Prostate gland (tissue), 2 donors: ENCODE results near the gene RMND5B.

ENCODE experiments used
- POLR2A ChIP-seq: fragments of 450-650 bp; IDR thresholded peaks from one replicate; pipeline ENCODE4 v1.6.1; 2016; ENCODE audit warnings: antibody characterized with exemption, mild to moderate bottlenecking
- POLR2AphosphoS5 ChIP-seq: sonication (generic); formaldehyde crosslinking; IDR thresholded peaks from one replicate; pipeline ENCODE4 v1.6.1; 2017; ENCODE audit warnings: antibody characterized with exemption
- TF ChIP-seq, protein P1 (sequence below), 4 experiments: fragments of 200-600 bp in 2 of 4; fragments of 450-650 bp in 2 of 4; sonication (generic) in 2 of 4; IDR thresholded peaks; 1 replicate in 3 of 4; 2 replicates in 1 of 4; pipeline ENCODE4 v1.5.1; 2016 to 2019; ENCODE audit warnings: antibody characterized with exemption in 4 of 4, mild to moderate bottlenecking in 2 of 4, moderate library complexity in 2 of 4

DNA sequence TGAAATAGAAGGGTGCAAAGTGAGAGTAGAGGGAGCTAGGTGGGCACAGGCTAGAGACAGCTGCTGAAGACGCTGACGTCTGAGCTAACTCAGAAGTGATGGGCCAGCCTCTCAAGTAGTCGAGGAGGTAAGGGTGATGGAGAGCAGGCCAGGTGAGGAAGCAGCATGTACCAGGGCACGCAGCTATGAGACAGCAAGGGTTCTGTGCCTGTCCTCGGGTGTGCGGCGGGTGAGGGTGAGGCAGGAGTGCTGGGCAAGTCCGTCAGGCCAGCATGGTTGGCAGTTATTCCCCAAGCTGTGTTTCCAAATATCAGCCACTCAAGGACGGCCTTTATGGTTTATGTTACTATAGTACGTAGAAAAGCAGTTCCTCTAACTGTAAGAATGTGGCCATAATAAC, 6.2 kb downstream of the RMND5B start:
- TF ChIP-seq, protein P1, sequence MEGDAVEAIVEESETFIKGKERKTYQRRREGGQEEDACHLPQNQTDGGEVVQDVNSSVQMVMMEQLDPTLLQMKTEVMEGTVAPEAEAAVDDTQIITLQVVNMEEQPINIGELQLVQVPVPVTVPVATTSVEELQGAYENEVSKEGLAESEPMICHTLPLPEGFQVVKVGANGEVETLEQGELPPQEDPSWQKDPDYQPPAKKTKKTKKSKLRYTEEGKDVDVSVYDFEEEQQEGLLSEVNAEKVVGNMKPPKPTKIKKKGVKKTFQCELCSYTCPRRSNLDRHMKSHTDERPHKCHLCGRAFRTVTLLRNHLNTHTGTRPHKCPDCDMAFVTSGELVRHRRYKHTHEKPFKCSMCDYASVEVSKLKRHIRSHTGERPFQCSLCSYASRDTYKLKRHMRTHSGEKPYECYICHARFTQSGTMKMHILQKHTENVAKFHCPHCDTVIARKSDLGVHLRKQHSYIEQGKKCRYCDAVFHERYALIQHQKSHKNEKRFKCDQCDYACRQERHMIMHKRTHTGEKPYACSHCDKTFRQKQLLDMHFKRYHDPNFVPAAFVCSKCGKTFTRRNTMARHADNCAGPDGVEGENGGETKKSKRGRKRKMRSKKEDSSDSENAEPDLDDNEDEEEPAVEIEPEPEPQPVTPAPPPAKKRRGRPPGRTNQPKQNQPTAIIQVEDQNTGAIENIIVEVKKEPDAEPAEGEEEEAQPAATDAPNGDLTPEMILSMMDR (IDR thresholded peaks at IDR 0.05): no peak
- TF ChIP-seq POLR2AphosphoS5 (no peak), POLR2A (no peak)
